ENCODE measurements around the gene ZDHHC11B.
"Not testable (repeated sequence)": the region's sequence is repeated elsewhere in the genome, so short reads cannot be mapped to it uniquely, and the experiment has no call there.

DNA sequence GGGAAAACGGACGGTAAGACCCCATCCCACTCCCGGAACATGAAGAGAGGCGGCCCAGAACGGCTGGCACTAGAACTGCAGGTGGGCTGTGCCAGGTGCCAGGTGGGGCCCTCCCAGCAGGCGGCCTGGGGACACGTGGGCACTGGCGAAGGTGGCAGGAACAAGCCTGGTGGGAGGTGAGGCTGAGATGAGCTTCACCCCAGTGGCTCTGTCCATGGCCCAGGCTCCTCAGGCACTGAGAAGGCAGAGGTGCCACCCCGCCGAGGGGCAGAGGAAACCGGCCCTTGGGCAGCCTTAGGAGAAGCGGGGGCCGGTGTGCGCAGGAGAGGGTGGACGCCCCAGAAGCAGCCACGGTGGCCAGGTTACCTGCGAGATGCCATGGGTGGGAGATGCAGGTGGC lies 4.0 kb downstream of the ZDHHC11B start:
- TF ChIP-seq, protein P1, sequence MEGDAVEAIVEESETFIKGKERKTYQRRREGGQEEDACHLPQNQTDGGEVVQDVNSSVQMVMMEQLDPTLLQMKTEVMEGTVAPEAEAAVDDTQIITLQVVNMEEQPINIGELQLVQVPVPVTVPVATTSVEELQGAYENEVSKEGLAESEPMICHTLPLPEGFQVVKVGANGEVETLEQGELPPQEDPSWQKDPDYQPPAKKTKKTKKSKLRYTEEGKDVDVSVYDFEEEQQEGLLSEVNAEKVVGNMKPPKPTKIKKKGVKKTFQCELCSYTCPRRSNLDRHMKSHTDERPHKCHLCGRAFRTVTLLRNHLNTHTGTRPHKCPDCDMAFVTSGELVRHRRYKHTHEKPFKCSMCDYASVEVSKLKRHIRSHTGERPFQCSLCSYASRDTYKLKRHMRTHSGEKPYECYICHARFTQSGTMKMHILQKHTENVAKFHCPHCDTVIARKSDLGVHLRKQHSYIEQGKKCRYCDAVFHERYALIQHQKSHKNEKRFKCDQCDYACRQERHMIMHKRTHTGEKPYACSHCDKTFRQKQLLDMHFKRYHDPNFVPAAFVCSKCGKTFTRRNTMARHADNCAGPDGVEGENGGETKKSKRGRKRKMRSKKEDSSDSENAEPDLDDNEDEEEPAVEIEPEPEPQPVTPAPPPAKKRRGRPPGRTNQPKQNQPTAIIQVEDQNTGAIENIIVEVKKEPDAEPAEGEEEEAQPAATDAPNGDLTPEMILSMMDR (IDR thresholded peaks at IDR 0.05; ENCODE audit: low read depth, low read length): not testable (repeated sequence)
- not testable (repeated sequence) for TF ChIP-seq POLR2A (IDR thresholded peaks at IDR 0.05; ENCODE audit: extremely low read depth, insufficient read length)
- TF ChIP-seq, protein P2, sequence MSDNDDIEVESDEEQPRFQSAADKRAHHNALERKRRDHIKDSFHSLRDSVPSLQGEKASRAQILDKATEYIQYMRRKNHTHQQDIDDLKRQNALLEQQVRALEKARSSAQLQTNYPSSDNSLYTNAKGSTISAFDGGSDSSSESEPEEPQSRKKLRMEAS (IDR thresholded peaks at IDR 0.05; ENCODE audit: low read depth, low read length): not testable (repeated sequence)

All from NB4 (cell line).